ENCODE measurements around the gene NFKBIA.

NFKBIA gene

DNA sequence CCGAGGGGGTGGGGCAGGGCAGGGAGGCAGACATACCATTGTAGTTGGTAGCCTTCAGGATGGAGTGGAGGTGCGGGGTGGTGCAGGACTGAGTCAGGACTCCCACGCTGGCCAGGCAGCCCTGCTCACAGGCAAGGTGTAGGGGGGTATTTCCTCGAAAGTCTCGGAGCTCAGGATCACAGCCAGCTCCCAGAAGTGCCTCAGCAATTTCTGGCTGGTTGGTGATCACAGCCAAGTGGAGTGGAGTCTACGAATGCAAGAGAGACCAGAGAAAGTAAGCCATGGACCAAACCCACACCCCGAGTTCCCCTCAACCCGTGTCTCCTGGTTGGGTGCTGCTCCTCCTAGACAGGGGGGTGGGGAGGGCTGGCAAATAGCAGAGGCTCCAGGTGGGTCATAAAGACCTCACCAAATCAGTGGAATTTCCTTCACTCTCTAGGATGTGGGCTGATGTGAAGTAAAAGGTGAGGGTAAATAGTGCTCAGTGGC is 1.4 kb downstream of the NFKBIA start:
- Histone ChIP-seq H3K36me3 (peaks cover 51% of the 10 kb centered on the region), H3K27ac (peak overlapping the region; percentile 100), H3K27me3 (no peaks in the 10 kb centered on the region), H3K9me3 (no peaks in the 10 kb centered on the region), H3K4me3 (ENCODE audit: low read depth in 1 of 2, low read length in 1 of 2) (peak overlapping the region; percentile 96 to 100), H3K4me1 (ENCODE audit: control insufficient read depth in 1 of 2, insufficient read depth in 1 of 2, low read depth in 1 of 2, low read length in 1 of 2) (peaks cover 73 to 76% of the 10 kb centered on the region in 2 experiments)
- TF ChIP-seq, protein P1, sequence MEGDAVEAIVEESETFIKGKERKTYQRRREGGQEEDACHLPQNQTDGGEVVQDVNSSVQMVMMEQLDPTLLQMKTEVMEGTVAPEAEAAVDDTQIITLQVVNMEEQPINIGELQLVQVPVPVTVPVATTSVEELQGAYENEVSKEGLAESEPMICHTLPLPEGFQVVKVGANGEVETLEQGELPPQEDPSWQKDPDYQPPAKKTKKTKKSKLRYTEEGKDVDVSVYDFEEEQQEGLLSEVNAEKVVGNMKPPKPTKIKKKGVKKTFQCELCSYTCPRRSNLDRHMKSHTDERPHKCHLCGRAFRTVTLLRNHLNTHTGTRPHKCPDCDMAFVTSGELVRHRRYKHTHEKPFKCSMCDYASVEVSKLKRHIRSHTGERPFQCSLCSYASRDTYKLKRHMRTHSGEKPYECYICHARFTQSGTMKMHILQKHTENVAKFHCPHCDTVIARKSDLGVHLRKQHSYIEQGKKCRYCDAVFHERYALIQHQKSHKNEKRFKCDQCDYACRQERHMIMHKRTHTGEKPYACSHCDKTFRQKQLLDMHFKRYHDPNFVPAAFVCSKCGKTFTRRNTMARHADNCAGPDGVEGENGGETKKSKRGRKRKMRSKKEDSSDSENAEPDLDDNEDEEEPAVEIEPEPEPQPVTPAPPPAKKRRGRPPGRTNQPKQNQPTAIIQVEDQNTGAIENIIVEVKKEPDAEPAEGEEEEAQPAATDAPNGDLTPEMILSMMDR (IDR thresholded peaks at IDR 0.05), result no peak

DNA sequence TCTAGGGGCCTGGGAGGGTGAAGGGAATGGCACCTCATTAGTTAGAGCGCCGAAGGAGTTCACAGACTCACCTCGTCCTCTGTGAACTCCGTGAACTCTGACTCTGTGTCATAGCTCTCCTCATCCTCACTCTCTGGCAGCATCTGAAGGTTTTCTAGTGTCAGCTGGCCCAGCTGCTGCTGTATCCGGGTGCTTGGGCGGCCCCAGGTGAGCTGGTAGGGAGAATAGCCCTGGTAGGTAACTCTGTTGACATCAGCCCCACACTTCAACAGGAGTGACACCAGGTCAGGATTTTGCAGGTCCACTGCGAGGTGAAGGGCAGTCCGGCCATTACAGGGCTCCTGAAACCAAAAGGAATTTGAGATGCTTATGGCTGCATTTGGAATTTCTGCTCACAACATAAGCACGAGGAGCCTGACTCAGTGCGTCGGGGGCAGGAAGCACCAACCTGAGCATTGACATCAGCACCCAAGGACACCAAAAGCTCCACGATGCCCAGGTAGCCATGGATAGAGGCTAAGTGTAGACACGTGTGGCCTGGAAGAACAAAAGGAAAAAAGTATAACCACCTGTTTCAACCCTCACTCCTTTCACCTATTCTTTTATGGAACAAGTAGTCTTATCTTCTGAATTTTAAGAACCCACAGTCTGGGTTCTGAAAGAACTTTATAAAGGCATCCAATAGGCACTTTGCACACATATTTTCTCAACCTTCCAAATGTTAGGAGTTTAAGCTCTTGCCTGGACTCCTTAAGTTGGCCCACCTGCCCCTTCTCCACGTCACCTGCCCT is 2.0 kb downstream of the NFKBIA start:
- Histone ChIP-seq H3K4me3 (ENCODE audit: low read depth in 1 of 2, low read length in 1 of 2) (peak overlapping the region; percentile 96 to 100), H3K4me1 (ENCODE audit: control insufficient read depth in 1 of 2, insufficient read depth in 1 of 2, low read depth in 1 of 2, low read length in 1 of 2) (peaks cover 80 to 83% of the 10 kb centered on the region in 2 experiments), H3K9me3 (no peaks in the 10 kb centered on the region), H3K27me3 (no peaks in the 10 kb centered on the region), H3K27ac (peak overlapping the region; percentile 100), H3K36me3 (peaks cover 51% of the 10 kb centered on the region)
- TF ChIP-seq, protein P1 (IDR thresholded peaks at IDR 0.05), result no peak

DNA sequence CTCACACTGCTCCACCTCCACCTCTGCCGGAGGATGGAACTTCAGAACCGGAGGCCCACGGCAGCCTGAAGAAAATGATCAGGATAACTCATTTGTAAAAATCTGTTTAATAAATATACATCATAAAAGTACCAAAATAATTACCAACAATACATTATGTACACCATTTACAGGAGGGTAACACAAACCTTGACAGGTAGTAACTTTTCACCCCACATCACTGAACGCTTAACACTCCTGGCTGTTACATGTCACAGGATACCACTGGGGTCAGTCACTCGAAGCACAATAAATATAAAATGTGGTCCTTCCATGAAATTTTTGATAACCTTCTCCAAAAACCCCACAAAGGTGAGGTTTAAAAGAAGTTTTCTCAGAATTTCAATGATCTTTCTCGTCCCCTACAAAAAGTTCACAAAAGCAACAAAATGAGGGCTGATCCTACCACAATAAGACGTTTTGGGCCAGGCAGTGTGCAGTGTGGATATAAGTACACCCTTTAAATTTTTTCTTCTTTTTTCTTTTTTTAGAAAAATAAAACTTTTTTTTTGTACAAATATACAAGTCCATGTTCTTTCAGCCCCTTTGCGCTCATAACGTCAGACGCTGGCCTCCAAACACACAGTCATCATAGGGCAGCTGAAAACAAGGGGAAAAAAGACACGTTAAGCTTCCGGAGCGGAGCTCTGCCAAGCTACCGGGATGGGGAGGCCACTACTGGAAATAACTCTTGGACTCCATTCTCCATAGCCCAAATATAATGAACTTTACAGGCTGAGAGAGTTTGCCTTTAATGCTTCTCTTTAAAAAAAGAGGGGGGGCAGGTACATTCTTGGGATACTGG is 2.9 kb downstream of the NFKBIA start:
- H3K9me3 ChIP-seq, result no peaks in the 10 kb centered on the region
- H3K27ac ChIP-seq, result peak overlapping the region; percentile 100
- TF ChIP-seq, protein P1 (IDR thresholded peaks at IDR 0.05), result no peak
- H3K4me1 ChIP-seq (ENCODE audit: control insufficient read depth in 1 of 2, insufficient read depth in 1 of 2, low read depth in 1 of 2, low read length in 1 of 2), result peaks cover 78 to 81% of the 10 kb centered on the region in 2 experiments
- no peaks in the 10 kb centered on the region for H3K27me3 ChIP-seq
- H3K4me3 ChIP-seq (ENCODE audit: low read depth in 1 of 2, low read length in 1 of 2), result peak overlapping the region; percentile 96 to 100
- peaks cover 51% of the 10 kb centered on the region for H3K36me3 ChIP-seq

GRCh38 chr14:35400648-35401421 is 3.7 kb downstream of the NFKBIA start:
- peaks cover 51% of the 10 kb centered on the region for H3K36me3 ChIP-seq
- H3K4me1 ChIP-seq (ENCODE audit: control insufficient read depth in 1 of 2, insufficient read depth in 1 of 2, low read depth in 1 of 2, low read length in 1 of 2), result peaks cover 70 to 73% of the 10 kb centered on the region in 2 experiments
- H3K9me3 ChIP-seq, result no peaks in the 10 kb centered on the region
- H3K4me3 ChIP-seq (ENCODE audit: low read depth in 1 of 2, low read length in 1 of 2), result peak overlapping the region; percentile 96 to 100
- H3K27ac ChIP-seq, result peak overlapping the region; percentile 100
- TF ChIP-seq, protein P1 (IDR thresholded peaks at IDR 0.05), result no peak
- H3K27me3 ChIP-seq, result no peaks in the 10 kb centered on the region

Measured in neutrophil (primary cell).